Liver (tissue), 9 donors: ENCODE measurements around the gene ARHGAP8. TPM values are rescaled to one million over a fixed set of nuclear protein-coding genes. Genes with fewer than 3 reads are reported as not detected.

Experiments used
- DNase-seq: peaks from one replicate; pipeline ENCODE4 v3.0.0-alpha.2; 2017; ENCODE audit warnings: low spot score
- H3K27ac ChIP-seq, 2 donors: one replicate each; pipeline ENCODE4 v1.7.0; 2013; ENCODE audit warnings: inconsistent platforms in 2 of 2, low read length in 2 of 2, control low read depth in 1 of 2, low read depth in 1 of 2, mild to moderate bottlenecking in 1 of 2
- H3K27me3 ChIP-seq, 4 donors: one replicate each; pipeline versions ENCODE4 v1.6.1 to v1.7.0; 2013; ENCODE audit warnings: low read length in 3 of 4, inconsistent platforms in 1 of 4, mild to moderate bottlenecking in 1 of 4, moderate library complexity in 1 of 4; ENCODE audit not compliant: control insufficient read depth in 4 of 4, insufficient read depth in 4 of 4
- H3K36me3 ChIP-seq, 4 donors: one replicate each; pipeline versions ENCODE4 v1.6.1 to v1.7.0; 2013; ENCODE audit warnings: low read length in 3 of 4, mild to moderate bottlenecking in 3 of 4, low read depth in 1 of 4, moderate library complexity in 1 of 4; ENCODE audit not compliant: control insufficient read depth in 4 of 4, insufficient read depth in 3 of 4
- H3K4me1 ChIP-seq, 4 donors: one replicate each; pipeline versions ENCODE4 v1.6.1 to v1.7.0; 2013; ENCODE audit warnings: low read length in 3 of 4, mild to moderate bottlenecking in 3 of 4, moderate library complexity in 1 of 4; ENCODE audit not compliant: control insufficient read depth in 4 of 4, insufficient read depth in 4 of 4
- H3K4me3 ChIP-seq, 3 donors: one replicate each; pipeline versions ENCODE4 v1.6.1 to v1.7.0; 2013; ENCODE audit warnings: low read length in 3 of 3, control low read depth in 1 of 3, low read depth in 1 of 3, mild to moderate bottlenecking in 1 of 3
- H3K9ac ChIP-seq, 2 donors: one replicate each; pipeline ENCODE4 v1.7.0; 2013; ENCODE audit warnings: low read length in 2 of 2, mild to moderate bottlenecking in 2 of 2, moderate library complexity in 2 of 2, control low read depth in 1 of 2, low read depth in 1 of 2
- H3K9me3 ChIP-seq, 4 donors: one replicate each; pipeline versions ENCODE4 v1.6.1 to v1.7.0; 2013; ENCODE audit warnings: low read length in 3 of 4; ENCODE audit not compliant: control insufficient read depth in 4 of 4
- ATF3 ChIP-seq: IDR thresholded peaks from 2 replicates; pipeline ENCODE4 v1.6.1; 2016; ENCODE audit warnings: antibody characterized with exemption
- EGR1 ChIP-seq, 2 donors: IDR thresholded peaks; 2 replicates each; pipeline ENCODE4 v1.6.1; 2016 to 2018; ENCODE audit warnings: antibody characterized with exemption in 2 of 2, low read depth in 2 of 2
- FOXA1 ChIP-seq: IDR thresholded peaks from 2 replicates; pipeline ENCODE4 v1.6.1; 2016; ENCODE audit warnings: antibody characterized with exemption
- GABPA ChIP-seq, 2 donors: IDR thresholded peaks in 1 of 2; conservative IDR thresholded peaks in 1 of 2; 2 replicates each; pipeline ENCODE4 v1.6.1; 2016; ENCODE audit warnings: antibody characterized with exemption in 2 of 2, mild to moderate bottlenecking in 1 of 2, moderate library complexity in 1 of 2
- HNF4G ChIP-seq: IDR thresholded peaks from 2 replicates; pipeline ENCODE4 v1.6.1; 2016; ENCODE audit warnings: antibody characterized with exemption
- JUND ChIP-seq, 2 donors: IDR thresholded peaks; 2 replicates each; pipeline ENCODE4 v1.6.1; 2016; ENCODE audit warnings: antibody characterized with exemption in 2 of 2
- NR2F2 ChIP-seq: IDR thresholded peaks from 2 replicates; pipeline ENCODE4 v1.6.1; 2016; ENCODE audit warnings: antibody characterized with exemption
- RAD21 ChIP-seq, 2 donors: IDR thresholded peaks; 2 replicates each; pipeline ENCODE4 v1.6.1; 2016; ENCODE audit warnings: antibody characterized with exemption in 2 of 2, mild to moderate bottlenecking in 2 of 2
- RXRA ChIP-seq, 2 donors: IDR thresholded peaks; 2 replicates each; pipeline ENCODE4 v1.6.1; 2017 to 2018; ENCODE audit warnings: antibody characterized with exemption in 2 of 2, mild to moderate bottlenecking in 1 of 2
- SP1 ChIP-seq: IDR thresholded peaks from 2 replicates; pipeline ENCODE4 v1.6.1; 2018; ENCODE audit warnings: antibody characterized with exemption, mild to moderate bottlenecking
- TAF1 ChIP-seq: conservative IDR thresholded peaks from 2 replicates; pipeline ENCODE4 v1.6.1; 2016; ENCODE audit warnings: antibody characterized with exemption, mild to moderate bottlenecking
- ZBTB33 ChIP-seq: IDR thresholded peaks from 2 replicates; pipeline ENCODE4 v1.6.1; 2016; ENCODE audit warnings: antibody characterized with exemption
- WGBS: extraction: QIAGEN DNeasy Blood & Tissue Kit; methylation state at CpG from one replicate; pipeline ENCODE4 v1.1.7; 2013; 5-methylcytosine and 5-hydroxymethylcytosine counted together
- polyA plus RNA-seq, 2 donors: library from polyadenylated mRNA; stranded (reverse) in 1 of 2; unstranded in 1 of 2; fragments of 200-250 nt in 1 of 2; fragments of >200 nt in 1 of 2; fragmentation: Nextera tagmentation in 1 of 2; extraction: Ambion mirVana in 1 of 2; gene quantifications; one replicate each; pipeline versions ENCODE4 v1.2.1 to v1.2.3, GENCODE V29; 2013 to 2015
- total RNA-seq, 2 donors: library from RNA; depleted of rRNA; stranded (reverse); fragments of >200 nt; gene quantifications; one replicate each; pipeline ENCODE4 v1.2.3, GENCODE V29; 2014
- TF ChIP-seq, protein P1 (sequence below): IDR thresholded peaks from 2 replicates; pipeline ENCODE4 v1.6.1; 2016; ENCODE audit warnings: antibody characterized with exemption, mild to moderate bottlenecking
- TF ChIP-seq, protein P2 (sequence below): fragments of 150-350 bp; IDR thresholded peaks from 2 replicates; pipeline ENCODE4 v1.5.1; 2017; ENCODE audit warnings: improper control_type of control experiment, low read depth, low read length; ENCODE audit not compliant: missing input control
- donor health status: healthy.
- donor health status: healthy.
- donor health status: healthy.
- donor health status: healthy.
- donor health status: healthy.

The ARHGAP8 gene
- total and polyA plus RNA-seq, 4 donors: 0.58 to 1.8 (median 1.1) TPM

DNA sequence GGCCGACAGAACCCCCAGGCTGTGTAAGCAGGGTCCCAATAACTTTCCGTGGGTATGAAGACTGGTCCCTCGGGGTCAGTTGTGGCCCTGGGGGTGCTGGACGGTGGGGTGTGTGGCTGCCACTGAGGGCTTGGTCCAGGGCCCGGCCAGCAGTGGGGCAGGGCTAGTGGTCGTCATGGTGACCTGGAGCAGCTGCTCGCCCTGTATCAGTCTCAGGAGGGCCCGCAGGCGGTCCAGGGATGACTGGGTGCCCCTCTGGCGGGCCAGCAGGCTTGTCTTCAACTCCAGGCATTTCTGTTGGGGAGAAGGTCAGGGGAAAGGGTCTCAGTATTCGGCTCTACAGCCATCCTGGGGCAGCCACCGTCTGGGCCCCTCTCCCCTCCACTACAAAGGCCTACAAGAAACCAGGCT lies 130.6 kb downstream of the ARHGAP8 start (continued):
- TF ChIP-seq, protein P1, sequence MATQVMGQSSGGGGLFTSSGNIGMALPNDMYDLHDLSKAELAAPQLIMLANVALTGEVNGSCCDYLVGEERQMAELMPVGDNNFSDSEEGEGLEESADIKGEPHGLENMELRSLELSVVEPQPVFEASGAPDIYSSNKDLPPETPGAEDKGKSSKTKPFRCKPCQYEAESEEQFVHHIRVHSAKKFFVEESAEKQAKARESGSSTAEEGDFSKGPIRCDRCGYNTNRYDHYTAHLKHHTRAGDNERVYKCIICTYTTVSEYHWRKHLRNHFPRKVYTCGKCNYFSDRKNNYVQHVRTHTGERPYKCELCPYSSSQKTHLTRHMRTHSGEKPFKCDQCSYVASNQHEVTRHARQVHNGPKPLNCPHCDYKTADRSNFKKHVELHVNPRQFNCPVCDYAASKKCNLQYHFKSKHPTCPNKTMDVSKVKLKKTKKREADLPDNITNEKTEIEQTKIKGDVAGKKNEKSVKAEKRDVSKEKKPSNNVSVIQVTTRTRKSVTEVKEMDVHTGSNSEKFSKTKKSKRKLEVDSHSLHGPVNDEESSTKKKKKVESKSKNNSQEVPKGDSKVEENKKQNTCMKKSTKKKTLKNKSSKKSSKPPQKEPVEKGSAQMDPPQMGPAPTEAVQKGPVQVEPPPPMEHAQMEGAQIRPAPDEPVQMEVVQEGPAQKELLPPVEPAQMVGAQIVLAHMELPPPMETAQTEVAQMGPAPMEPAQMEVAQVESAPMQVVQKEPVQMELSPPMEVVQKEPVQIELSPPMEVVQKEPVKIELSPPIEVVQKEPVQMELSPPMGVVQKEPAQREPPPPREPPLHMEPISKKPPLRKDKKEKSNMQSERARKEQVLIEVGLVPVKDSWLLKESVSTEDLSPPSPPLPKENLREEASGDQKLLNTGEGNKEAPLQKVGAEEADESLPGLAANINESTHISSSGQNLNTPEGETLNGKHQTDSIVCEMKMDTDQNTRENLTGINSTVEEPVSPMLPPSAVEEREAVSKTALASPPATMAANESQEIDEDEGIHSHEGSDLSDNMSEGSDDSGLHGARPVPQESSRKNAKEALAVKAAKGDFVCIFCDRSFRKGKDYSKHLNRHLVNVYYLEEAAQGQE: no peak
- TF ChIP-seq GABPA (IDR thresholded peaks at IDR 0.05 in 1 of 2, conservative IDR thresholded peaks at IDR 0.05 in 1 of 2): no peak

DNA sequence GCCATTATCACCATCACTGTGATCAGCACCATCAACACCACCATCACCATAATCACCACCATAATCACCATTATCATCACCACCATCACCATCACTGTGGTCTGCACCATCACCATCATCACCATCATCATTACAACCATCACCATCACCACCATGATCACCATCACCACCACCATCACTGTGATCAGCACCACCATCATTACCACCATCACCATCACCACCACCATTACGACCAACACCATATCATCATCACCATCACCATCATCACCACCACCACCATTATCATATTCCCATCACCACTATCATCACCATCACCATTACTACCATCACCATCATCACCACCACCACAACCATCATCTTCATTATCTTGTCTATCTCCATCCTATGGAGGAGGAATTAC lies 132.2 kb downstream of the ARHGAP8 start:
- TF ChIP-seq, protein P2, sequence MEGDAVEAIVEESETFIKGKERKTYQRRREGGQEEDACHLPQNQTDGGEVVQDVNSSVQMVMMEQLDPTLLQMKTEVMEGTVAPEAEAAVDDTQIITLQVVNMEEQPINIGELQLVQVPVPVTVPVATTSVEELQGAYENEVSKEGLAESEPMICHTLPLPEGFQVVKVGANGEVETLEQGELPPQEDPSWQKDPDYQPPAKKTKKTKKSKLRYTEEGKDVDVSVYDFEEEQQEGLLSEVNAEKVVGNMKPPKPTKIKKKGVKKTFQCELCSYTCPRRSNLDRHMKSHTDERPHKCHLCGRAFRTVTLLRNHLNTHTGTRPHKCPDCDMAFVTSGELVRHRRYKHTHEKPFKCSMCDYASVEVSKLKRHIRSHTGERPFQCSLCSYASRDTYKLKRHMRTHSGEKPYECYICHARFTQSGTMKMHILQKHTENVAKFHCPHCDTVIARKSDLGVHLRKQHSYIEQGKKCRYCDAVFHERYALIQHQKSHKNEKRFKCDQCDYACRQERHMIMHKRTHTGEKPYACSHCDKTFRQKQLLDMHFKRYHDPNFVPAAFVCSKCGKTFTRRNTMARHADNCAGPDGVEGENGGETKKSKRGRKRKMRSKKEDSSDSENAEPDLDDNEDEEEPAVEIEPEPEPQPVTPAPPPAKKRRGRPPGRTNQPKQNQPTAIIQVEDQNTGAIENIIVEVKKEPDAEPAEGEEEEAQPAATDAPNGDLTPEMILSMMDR: no peak
- TF ChIP-seq JUND (IDR thresholded peaks at IDR 0.05) (no peak), RAD21 (IDR thresholded peaks at IDR 0.05) (no peak), RXRA (IDR thresholded peaks at IDR 0.05) (no peak), NR2F2 (no peak), ATF3 (no peak), SP1 (no peak), ZBTB33 (no peak)
- no peak for DNase-seq
- Histone ChIP-seq H3K4me3 (no peak overlapping the region), H3K36me3 (no peaks in the 10 kb centered on the region), H3K4me1 (no peaks in the 10 kb centered on the region), H3K9me3 (no peaks in the 10 kb centered on the region), H3K27me3 (no peaks in the 10 kb centered on the region), H3K27ac (no peak overlapping the region), H3K9ac (no peak overlapping the region)
- WGBS: 93% methylated on average over 1 of the region's 1 CpG

DNA sequence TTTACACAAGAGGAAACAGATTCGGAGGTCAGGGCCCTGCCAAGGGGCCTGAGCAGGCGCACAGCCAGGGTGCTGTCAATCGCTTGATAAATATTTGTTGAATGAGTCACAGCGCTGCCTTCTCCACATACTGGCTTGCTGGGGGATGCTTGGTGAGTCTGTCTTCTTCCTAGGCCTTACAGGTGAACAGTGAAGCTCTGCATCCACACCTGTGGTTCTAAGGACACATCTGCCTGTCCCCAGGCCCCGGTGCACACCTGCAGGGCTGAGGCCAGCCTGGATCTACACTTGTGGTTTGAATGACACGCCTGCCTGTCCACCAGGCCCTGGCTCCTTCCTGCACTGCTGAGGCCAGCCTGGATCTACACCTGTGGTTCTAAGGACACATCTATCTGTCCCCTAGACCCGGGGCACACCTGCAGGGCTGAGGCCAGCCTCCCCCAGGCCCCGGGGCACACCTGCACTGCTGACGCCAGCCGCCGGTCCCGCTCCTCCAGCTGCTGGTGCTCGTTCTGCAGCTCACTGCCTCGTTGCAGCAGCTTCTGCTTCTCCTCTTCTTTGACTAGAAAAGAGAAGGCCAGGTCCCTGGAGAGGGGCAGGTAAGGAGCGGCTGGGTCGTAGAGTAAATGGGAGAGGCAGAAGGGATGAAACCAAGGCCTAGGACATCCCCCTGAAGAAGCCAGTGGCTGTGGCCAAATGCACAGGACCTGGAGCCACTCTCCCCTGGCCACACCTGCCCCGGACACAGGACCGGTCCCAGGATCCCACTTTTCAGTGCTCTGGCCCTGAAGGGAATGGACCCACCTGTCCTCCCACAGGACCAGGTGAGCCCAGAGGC lies 132.8 kb downstream of the ARHGAP8 start:
- 77% methylated on average over 18 of the region's 18 CpGs for WGBS
- no peak overlapping the region for H3K4me3 ChIP-seq
- H3K9me3 ChIP-seq: no peaks in the 10 kb centered on the region
- no peak for DNase-seq
- no peaks in the 10 kb centered on the region for H3K36me3 ChIP-seq
- no peak overlapping the region for H3K9ac ChIP-seq
- H3K4me1 ChIP-seq: no peaks in the 10 kb centered on the region
- H3K27ac ChIP-seq: no peak overlapping the region
- H3K27me3 ChIP-seq: no peaks in the 10 kb centered on the region
- TF ChIP-seq HNF4G (no peak), ZBTB33 (no peak), NR2F2 (no peak), SP1 (no peak), EGR1 (IDR thresholded peaks at IDR 0.05; ENCODE audit: low read depth in 2 of 2) (no peak), TAF1 (no peak), ATF3 (no peak), JUND (IDR thresholded peaks at IDR 0.05) (no peak), FOXA1 (no peak)
- TF ChIP-seq, protein P1: no peak
